Lower leg skin (tissue), 4 donors: ENCODE results near the gene TRAPPC5. TPM values are rescaled to one million over a fixed set of nuclear protein-coding genes. Genes with fewer than 3 reads are reported as not detected.

Experiments used
- DNase-seq, 2 donors: peaks; one replicate each; pipeline ENCODE4 v3.0.0-alpha.2; 2019; ENCODE audit warnings: low spot score in 2 of 2
- H3K4me3 ChIP-seq: fragments of 200-600 bp; sonication (generic); 2 replicates; pipeline ENCODE4 v1.5.1; 2017; ENCODE audit warnings: mild to moderate bottlenecking, low read depth; ENCODE audit not compliant: poor library complexity, severe bottlenecking
- CTCF ChIP-seq, 3 donors: fragments of 450-650 bp; IDR thresholded peaks; one replicate each; pipeline ENCODE4 v1.5.1; 2016; ENCODE audit warnings: antibody characterized with exemption in 3 of 3, mild to moderate bottlenecking in 3 of 3, moderate library complexity in 2 of 3
- POLR2A ChIP-seq, 2 donors: fragments of 450-650 bp; IDR thresholded peaks; one replicate each; pipeline ENCODE4 v1.6.1; 2016 to 2017; ENCODE audit warnings: antibody characterized with exemption in 2 of 2, mild to moderate bottlenecking in 1 of 2, moderate library complexity in 1 of 2
- WGBS, 2 donors: methylation state at CpG; one replicate each; pipeline ENCODE4 v1.1.5; 2018; 5-methylcytosine and 5-hydroxymethylcytosine counted together
- intact Hi-C: fragments of 100-400 bp; cut with DNase I; formaldehyde crosslinking; loops from one replicate; pipeline ENCODE4 v1.15.0; 2023; ENCODE audit warnings: low total_unique reads
- total RNA-seq, 4 donors: library from RNA; depleted of rRNA; stranded (reverse); fragments of >200 nt; gene quantifications; one replicate each; pipeline ENCODE4 v1.1.0, GENCODE V29; 2016

TRAPPC5 gene
- total RNA-seq, 4 donors from 2014 or later = 115 to 197 (median 143) TPM

GRCh38 chr19:7658219-7658686 lies 22.4 kb upstream of the TRAPPC5 start:
- H3K4me3 ChIP-seq = no peak overlapping the region
- intact Hi-C loops = no loop called here
- no peak for TF ChIP-seq POLR2A (IDR thresholded peaks at IDR 0.05)
- TF ChIP-seq CTCF (IDR thresholded peaks at IDR 0.05) = no peak
- no peak for DNase-seq
- WGBS, 2 donors = 31 to 48% methylated on average over 9 of the region's 9 CpGs

- 74 to 77% methylated on average over 8 of the region's 8 CpGs for WGBS, 2 donors
- TF ChIP-seq CTCF (IDR thresholded peaks at IDR 0.05) = no peak
- no peak for TF ChIP-seq POLR2A (IDR thresholded peaks at IDR 0.05)
- intact Hi-C loops = no loop called here
- no peak overlapping the region for H3K4me3 ChIP-seq
- DNase-seq = no peak
Measured at GRCh38 chr19:7661744-7662538, 18.7 kb upstream of the TRAPPC5 start.

DNA sequence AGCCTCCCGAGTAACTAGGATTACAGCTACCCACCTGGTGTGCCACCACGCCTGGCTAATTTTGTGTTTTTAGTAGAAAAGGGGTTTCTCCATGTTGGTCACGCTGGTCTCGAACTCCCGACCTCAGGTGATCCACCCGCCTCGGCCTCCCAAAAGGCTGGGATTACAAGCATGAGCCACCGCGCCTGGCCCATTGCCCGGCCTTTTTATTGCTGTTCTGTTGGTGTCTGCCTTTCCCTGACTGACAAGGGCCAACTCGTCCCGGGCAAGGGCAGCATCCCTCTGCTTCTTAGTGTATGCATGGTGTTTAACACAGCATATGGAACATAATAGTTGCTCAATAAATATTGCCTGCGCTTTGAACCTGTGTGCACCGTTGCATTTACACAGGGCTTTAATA lies 18.0 kb upstream of the TRAPPC5 start:
- no peak for DNase-seq
- no peak overlapping the region for H3K4me3 ChIP-seq
- TF ChIP-seq CTCF (IDR thresholded peaks at IDR 0.05) = no peak
- no peak for TF ChIP-seq POLR2A (IDR thresholded peaks at IDR 0.05)
- 65 to 73% methylated on average over 14 of the region's 14 CpGs for WGBS, 2 donors
- intact Hi-C loops = no loop called here

DNA sequence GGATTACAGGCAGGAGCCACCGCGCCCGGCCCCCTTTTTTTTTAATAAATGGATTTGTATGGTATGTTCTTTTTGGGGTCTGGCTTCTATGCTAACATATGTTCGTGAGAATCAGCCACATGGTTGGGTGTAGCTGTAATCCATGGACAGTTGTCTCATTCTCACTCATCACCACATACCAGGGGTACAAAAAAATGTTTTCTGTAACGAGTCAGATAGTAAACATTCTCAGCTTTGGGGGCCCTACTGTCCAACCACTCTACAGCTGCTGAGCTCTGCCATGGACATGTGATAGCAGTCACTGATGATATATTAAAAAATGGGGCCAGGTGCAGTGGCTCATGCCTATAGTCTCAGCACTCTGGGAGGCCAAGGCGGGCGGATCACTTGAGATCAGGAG lies 16.9 kb upstream of the TRAPPC5 start:
- no peak for TF ChIP-seq POLR2A (IDR thresholded peaks at IDR 0.05)
- no peak for TF ChIP-seq CTCF (IDR thresholded peaks at IDR 0.05)
- 57 to 66% methylated on average over 7 of the region's 7 CpGs for WGBS, 2 donors
- H3K4me3 ChIP-seq = no peak overlapping the region
- DNase-seq = no peak
- intact Hi-C loops = no loop called here

GRCh38 chr19:7665076-7665475 lies 15.6 kb upstream of the TRAPPC5 start:
- H3K4me3 ChIP-seq = no peak overlapping the region
- TF ChIP-seq CTCF (IDR thresholded peaks at IDR 0.05) = no peak
- TF ChIP-seq POLR2A (IDR thresholded peaks at IDR 0.05) = no peak
- DNase-seq = no peak
- WGBS, 2 donors = 32% methylated on average over 4 of the region's 4 CpGs
- intact Hi-C loops = no loop called here

- no peak for DNase-seq
- intact Hi-C loops = no loop called here
- WGBS, 2 donors = 64 to 90% methylated on average over 5 to 9 of the region's 9 CpGs
- TF ChIP-seq POLR2A (IDR thresholded peaks at IDR 0.05) (no peak), CTCF (IDR thresholded peaks at IDR 0.05) (no peak)
- no peak within 1 kb of the TSS for H3K4me3 ChIP-seq
Measured at GRCh38 chr19:7668842-7669241, 11.8 kb upstream of the TRAPPC5 start, which contains the start of gene RETN. Gene RETN (plus strand): TSS chr19:7669049. CDS start chr19:7669327, 278 bp downstream.
